Stimulated activated CD4-positive, alpha-beta T cell treated with anti-CD3 and anti-CD28 coated beads, Interleukin-4, amount 100 ng/mL, for 4 hours (primary cell): ENCODE data around the gene FGD6.
"Not testable (repeated sequence)": the region's sequence is repeated elsewhere in the genome, so short reads cannot be mapped to it uniquely, and the experiment has no call there.

ENCODE experiments used
- DNase-seq, 2 experiments: peaks; one replicate each; pipeline ENCODE4 v3.0.0-alpha.2; 2020

Gene FGD6

GRCh38 chr12:95118138-95118787 lies 99.0 kb downstream of the FGD6 start:
- DNase-seq = no peak

GRCh38 chr12:95117178-95117599 lies 100.1 kb downstream of the FGD6 start:
- DNase-seq = peak; percentile 39 to 43

GRCh38 chr12:95116773-95117172 lies 100.5 kb downstream of the FGD6 start:
- no peak for DNase-seq

GRCh38 chr12:95116341-95116740 lies 100.9 kb downstream of the FGD6 start:
- DNase-seq = no peak

DNA sequence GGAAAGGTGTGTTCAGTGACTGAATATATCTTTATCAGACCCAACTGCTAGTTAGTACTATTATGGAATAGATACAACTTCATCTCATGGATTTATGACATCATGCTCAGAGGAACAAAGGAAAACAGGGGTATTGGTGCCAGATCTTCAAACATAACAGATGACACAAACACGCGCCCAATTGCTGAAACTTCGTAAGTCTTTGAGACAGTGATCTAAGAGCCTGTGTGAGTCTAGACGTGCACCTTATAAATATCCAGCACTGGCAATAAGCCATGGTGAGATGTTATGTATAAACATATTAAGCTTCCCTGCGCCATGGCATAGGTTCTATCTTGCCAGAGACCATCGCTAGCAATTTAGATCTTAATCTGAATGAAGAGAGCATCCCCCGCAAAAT lies 101.6 kb downstream of the FGD6 start:
- DNase-seq = no peak

DNA sequence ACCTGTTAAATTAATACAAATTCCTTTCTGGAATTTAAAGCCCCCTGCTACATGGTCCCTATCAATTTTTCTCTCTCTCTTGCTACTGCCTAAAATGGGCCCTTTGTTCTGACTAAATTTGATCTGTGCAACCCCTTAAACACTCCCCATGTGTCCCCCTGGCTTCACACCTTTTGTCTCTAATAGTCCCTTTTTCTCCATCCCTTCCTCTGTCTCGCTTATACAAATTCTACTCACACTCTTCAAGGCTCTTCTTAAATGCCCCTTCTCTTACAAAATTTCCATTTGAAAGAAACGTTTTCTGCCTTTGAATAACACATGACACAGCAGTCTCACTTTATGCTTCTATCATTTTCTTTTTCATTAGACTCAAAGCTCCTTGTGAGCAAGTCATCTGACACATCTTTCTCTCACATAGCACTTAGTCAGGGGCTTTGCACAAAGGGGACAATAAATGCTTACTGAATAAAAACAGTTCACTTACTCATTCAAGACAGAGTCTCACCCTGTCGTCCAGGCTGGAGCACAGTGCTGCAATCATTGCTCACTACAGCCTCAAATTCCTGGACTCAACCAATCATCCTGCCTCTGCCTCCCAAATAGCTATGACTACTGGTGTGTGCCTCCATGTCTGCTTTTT lies 102.4 kb downstream of the FGD6 start:
- DNase-seq = no peak

GRCh38 chr12:95107362-95107761 lies 109.9 kb downstream of the FGD6 start:
- no peak for DNase-seq

GRCh38 chr12:95105540-95105939 lies 111.7 kb downstream of the FGD6 start:
- DNase-seq = no peak

DNA sequence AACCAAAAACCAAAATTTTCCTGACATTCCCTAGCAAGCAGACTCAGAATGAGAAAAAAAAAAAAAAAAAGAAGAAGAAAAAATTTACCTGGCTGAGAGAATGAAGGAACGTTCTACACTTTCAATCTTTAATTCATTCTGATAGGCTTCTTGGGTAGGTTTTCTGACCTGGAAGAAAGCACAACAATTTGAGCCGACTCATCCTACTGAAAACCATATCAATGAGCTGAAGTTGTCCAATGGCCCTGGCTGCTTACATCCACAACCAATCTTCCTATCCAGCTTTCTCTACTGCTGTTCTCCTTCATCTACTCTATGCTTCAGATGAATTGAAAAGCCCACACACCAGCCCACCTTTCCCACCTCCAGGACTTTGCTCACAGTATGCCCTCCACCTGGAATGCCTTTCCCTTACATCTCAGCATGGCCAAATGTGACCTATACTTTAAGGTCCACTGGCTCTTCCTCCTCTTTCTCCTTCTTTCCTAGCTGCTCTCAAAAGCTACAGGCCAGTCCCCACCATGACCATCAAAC lies 112.3 kb downstream of the FGD6 start:
- DNase-seq = no peak

GRCh38 chr12:95102916-95103671 lies 114.2 kb downstream of the FGD6 start:
- DNase-seq = peak in 1 of 2 experiments; percentile 16

GRCh38 chr12:95101957-95102356 lies 115.3 kb downstream of the FGD6 start:
- DNase-seq = not testable (repeated sequence)

DNA sequence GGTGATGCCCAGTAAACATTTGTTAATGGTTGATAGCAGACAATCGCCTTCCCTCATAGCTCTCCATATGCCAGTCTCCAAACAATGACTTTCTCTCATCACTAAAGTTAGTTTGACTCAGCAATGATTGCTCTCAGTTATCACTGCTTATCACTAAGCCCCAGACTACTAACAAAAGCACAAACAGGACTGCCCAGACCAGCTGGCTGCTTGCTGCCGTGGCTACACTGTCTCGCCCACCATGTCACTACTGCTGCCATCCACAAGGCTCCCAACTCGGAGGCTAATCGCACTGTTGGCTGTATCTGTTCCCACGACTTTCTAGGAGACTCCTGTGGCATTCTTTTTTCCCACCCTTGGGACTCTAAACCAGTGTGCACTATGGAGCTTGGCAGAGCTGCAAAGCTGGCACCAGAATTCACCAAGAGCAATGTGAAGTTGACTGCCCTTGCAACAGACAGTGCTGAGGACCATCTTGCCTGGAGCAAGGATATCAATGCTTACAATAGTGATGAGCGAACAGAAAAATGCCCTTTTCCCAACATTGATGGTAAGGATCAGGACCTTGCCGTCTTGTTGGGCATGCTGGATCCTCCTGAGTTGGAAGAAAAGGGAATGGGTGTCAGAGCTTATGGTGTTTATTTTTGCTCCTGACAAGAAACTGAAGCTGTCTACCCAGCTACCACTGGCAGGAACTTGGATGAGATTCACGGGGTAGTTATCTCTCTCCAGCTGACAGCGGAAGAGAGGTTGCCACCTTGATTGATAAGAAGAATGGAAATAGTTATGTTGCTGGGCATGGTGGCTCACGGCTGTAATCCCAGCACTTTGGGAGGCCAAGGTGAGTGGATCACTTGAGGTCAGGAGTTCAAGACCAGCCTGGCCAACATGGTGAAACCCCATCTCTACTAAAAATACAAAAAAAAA lies 116.7 kb downstream of the FGD6 start:
- DNase-seq = no peak

DNA sequence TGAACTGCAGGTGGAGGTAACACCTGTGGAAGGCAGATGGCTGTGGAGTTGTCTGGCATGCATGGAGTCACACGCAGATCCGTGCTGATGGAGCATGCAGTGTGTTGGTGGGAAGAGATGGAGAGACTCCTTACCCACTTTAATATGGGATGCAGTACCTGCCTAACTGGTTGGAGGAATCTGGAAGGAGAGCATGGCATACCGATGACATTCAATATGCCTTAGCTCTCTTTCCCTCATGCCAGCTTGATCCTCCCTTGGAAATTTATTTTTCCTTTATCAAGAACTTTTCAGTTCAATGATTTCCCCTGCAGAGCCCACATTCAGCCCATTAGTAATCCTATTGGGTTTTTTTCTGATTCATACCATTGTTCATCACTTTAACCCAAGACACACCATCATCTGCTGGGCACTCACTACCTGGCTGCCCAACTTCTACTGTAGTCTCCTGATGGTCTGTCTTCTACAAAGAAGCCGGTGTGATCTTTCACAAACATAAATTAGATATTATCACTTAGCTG lies 117.9 kb downstream of the FGD6 start:
- DNase-seq = no peak

DNA sequence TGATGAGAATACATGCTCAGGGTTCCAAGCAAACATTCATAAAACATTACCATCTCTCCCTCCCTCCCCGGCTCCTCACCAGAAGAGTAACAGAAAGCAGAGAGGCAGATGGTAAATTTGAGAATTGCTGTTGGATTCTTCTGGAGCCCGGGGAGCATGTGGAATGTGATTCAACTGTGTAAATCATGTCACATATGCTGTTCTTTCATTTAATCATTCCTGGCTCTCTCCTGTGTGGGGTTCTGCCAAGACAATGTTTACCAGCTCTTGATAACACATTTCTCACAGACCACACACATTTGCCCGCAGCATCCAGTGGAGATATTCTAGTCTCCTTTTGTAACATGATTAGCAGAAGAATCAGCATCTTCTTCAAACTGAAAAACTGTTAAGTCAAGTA lies 120.4 kb downstream of the FGD6 start:
- no peak for DNase-seq

- DNase-seq = no peak
These were observed 120.9 kb downstream of the FGD6 start for GRCh38 chr12:95096378-95096777.

DNA sequence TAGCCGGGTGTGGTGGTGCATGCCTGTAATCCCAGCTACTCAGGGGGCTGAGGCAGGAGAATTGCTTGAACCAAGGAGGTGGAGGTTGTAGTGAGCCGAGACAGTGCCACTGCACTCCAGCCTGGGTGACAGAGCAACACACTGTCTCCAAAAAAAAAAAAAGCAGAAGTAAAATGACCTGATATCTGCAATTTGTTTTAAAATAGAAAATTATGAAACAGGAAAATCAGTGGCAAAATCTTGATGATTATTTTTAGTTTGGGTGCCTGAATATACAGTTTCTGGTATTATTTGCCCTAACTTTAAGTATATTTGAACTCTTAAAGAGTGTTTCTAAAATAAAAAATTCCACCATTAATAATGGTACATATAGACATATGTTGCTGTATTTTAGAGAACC lies 121.4 kb downstream of the FGD6 start:
- not testable (repeated sequence) for DNase-seq

- DNase-seq = no peak
These were observed 127.8 kb downstream of the FGD6 start for GRCh38 chr12:95089462-95089861.

GRCh38 chr12:95088379-95088778 lies 128.9 kb downstream of the FGD6 start:
- no peak for DNase-seq

DNA sequence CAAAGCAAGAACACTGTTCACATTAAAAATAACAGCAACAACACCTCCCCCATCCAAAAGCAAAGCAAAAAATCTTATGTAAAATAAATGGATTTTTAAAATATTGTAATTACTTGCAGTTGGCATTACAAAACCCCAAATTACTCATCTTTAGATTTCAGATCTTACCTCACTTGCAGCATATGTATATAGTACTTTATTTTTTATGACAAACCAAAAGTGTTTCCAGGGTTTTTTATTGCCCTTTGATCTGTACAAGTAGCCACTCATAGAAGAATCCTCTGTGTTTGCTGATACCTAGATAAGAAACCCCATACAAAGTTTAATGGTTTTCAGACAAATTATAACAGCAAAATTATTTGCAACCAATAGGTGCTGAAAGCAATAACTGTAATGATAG lies 131.7 kb downstream of the FGD6 start:
- DNase-seq = no peak

GRCh38 chr12:95083938-95084337 lies 133.3 kb downstream of the FGD6 start:
- no peak for DNase-seq

- no peak for DNase-seq
These were observed 133.8 kb downstream of the FGD6 start for GRCh38 chr12:95083471-95083870.

- no peak for DNase-seq
These were observed 139.9 kb downstream of the FGD6 start for GRCh38 chr12:95077341-95077740.
